ENCODE results near the gene KCP.

DNA sequence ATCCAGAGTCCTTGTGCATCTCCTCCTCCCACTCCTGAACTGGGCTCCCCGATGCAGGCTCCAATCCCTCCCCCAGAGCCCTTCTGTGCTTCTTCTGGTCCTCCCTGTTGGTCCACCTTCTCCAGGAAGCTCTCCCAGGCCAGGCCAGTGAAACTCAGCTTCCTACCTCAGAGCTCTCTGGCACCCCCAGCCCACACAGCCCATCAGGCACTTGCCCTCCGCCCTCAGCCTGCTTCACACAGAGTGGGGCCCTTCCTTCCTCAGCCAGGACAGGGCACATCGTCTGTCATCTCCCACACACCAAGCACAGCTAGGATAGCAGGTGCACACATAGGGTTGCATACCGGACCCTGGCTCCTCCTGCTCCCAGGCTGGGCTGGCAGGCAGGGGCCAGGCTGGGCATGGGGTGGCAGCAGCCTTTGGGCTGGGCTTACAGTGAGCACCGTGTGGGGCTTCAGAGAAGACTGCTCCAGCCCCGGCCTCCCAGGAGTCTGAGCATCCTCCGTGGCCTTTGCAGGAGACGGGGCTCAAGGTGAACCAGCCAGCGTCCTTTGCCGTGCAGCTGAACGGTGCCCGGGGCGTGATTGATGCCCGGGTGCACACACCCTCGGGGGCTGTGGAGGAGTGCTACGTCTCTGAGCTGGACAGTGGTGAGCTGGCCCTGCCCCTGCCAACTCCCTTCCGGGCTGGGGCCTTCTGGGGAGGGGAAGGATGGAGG, 54.3 kb downstream of the KCP start:
- TF ChIP-seq, protein P1, sequence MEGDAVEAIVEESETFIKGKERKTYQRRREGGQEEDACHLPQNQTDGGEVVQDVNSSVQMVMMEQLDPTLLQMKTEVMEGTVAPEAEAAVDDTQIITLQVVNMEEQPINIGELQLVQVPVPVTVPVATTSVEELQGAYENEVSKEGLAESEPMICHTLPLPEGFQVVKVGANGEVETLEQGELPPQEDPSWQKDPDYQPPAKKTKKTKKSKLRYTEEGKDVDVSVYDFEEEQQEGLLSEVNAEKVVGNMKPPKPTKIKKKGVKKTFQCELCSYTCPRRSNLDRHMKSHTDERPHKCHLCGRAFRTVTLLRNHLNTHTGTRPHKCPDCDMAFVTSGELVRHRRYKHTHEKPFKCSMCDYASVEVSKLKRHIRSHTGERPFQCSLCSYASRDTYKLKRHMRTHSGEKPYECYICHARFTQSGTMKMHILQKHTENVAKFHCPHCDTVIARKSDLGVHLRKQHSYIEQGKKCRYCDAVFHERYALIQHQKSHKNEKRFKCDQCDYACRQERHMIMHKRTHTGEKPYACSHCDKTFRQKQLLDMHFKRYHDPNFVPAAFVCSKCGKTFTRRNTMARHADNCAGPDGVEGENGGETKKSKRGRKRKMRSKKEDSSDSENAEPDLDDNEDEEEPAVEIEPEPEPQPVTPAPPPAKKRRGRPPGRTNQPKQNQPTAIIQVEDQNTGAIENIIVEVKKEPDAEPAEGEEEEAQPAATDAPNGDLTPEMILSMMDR (IDR thresholded peaks at IDR 0.05) = no peak
- TF ChIP-seq EP300 (IDR thresholded peaks at IDR 0.05) (no peak), POLR2A (IDR thresholded peaks at IDR 0.05) (no peak)

Measured in ovary (tissue), 3 donors.